RPMI7951 (cell line): ENCODE measurements around the gene PHYHD1. TPM values are rescaled to one million over a fixed set of nuclear protein-coding genes. Genes with fewer than 3 reads are reported as not detected.
A peak's percentile ranks its signal among the peaks of the same experiment; 100 is the strongest.

Experiments used
- DNase-seq: peaks from one replicate; pipeline ENCODE4 v3.0.0-alpha.2; 2012; ENCODE audit warnings: low read depth
- total RNA-seq: library from RNA; depleted of rRNA; stranded (reverse); fragments of >200 nt; shearing (Covaris generic); gene quantifications from 2 replicates; pipeline ENCODE4 v1.2.3, GENCODE V29; 2014; rRNA removed

Gene PHYHD1
- total RNA-seq, result 1.7 and 1.8 TPM in 2 replicates

DNA sequence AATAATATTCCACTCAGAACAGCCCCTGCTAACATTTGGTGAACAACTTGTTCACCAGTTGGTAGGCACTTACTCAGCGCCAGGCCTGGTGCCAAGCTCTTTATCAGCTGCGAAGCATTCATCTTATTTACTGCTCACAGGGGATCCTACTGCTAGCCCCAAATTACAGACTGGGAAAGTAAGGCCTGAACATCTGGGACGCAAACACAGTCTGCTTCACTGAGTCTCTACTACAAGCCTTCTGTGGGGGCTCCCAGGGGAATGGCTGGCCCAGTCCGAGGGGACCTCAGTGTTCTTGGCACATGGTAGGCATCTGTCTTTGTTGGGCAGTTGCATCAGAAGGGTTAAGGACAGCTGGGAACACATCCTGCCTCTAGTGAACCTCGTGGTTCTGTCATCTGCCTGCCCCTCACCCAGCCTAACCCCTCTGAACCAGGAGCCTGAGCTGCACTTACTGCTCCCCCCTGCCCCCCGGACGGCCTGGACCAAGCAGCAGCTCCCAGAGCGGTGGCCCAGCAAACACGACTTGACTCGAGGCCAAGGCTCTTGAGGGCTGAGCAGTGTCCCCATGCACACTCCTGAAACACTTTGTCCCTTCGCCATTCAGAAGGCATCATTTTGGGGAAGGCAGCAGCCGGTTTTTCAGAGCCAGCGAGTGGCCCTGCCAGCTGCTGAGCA, at the start of gene PHYHD1:
Gene PHYHD1, plus strand, starts transcription at position 602 of the 678 bp plus-strand sequence. CDS start 1,342 bp downstream, outside the sequence.
- peak; percentile 40 for DNase-seq

DNA sequence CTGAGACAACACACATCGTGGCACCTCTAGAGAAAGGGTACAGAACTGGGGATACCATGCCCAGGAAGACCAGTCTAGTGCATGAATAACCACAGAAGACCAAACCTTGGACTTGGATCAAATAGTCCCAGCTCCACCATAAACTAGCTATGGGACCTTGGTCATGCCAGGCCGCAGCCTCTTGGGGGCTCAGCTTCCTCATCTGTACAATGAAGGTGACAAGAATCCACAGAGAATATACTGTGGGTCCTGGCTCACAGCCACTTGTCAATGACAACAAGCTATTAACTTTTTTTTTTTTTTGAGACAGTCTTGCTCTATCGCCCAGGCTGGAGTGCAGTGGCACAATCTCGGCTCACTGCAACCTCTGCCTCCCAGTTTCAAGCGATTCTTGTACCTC, 42.9 kb upstream of the PHYHD1 start:
- DNase-seq, result no peak

GRCh38 chr9:128881884-128882676, 38.7 kb upstream of the PHYHD1 start, which contains the start of the genes KYAT1 and LRRC8A:
Gene KYAT1 (minus strand): TSS chr9:128881950. CDS start chr9:128845405, 36,545 bp downstream.
Gene LRRC8A (plus strand): TSS chr9:128882133. CDS start chr9:128907165, 25,032 bp downstream.
- peak; percentile 93 for DNase-seq

DNA sequence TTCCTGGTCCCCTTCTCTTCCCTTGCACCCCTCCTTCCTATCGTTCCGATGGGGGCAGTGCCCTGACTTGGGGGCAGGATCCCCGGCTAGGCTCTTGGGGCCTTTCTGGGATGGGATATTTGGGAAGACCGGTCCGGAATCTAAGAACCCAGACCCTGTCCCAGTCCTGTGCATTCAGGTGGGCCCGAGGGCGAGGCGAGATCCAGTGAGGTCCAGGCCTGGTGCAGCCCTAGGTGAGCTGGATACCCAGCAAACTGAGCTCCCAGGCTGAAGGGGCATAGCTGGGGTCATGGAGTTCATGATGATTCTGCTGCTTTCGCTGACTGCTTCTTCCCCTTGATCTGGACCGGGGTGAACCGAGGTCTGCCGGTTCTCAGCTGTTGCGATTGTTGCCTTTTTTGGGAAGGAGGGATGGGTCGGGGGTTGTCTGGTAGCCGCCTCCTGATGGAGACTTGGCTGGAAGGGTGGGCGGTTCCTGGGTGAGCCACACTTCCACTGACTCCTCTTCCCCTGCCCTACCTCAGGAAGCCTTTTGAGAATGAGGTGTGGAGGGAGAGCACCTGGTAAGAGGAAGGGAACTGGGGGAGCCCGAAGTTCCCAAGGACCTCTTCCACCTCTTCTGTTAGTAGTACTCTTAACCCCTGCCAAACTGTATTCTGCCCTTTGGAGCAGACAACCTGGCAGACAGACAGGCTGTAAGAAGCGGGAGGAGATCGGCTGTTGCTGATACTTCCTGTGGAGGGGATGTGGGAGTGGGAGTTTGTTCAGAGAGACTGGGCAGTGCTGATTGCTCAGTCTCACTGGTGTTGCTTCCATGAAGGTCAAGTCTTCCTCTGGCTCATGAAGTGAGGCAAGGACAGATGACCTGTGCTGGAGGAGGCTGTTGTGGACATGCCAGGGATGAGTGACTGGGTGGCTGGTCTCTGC, 37.8 kb upstream of the PHYHD1 start:
- peak; percentile 26 for DNase-seq

DNA sequence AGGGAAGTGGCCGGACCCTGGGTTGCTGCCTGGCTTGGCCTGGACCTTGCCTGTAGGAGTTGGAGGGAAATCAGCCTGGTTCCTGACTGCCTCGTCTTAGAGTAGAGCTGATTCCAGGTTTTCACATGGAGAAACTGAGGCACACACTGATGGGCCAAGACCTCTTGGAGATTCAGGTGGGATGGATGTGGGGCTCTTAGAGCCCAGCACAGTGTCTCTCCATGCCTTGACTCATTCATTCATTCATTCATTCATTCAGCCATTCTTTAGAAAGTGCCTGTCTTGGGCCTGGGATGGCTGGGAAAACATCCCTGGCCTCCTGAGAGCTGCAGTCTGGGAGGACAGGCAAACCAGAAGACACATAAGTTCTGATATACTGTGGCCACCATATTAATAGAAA, 36.6 kb upstream of the PHYHD1 start:
- no peak for DNase-seq

GRCh38 chr9:128885376-128885775, 35.4 kb upstream of the PHYHD1 start:
- DNase-seq, result no peak

DNA sequence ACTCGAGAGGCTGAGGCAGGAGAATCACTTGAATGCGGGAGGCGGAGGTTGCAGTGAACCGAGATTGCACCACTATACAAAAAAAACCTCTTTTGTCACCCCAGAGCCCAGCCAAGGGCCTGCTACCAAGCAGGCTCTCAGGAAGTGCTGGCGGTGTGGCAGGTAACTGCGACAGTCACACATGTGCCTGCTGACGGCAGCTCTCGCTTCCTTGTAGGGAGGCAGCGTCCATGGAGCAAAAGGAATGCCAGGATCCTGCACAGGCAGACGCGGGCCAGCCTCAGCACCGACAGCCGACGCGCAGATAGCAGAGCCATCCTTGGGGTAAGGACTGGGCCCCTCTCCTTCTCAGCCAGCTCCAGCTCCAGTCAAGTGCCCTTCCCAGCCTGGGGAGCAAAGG, 35.0 kb upstream of the PHYHD1 start:
- no peak for DNase-seq

- DNase-seq, result peak; percentile 58
These were observed 34.4 kb upstream of the PHYHD1 start for GRCh38 chr9:128886211-128886891.

GRCh38 chr9:128887049-128887448, 33.7 kb upstream of the PHYHD1 start:
- DNase-seq, result no peak

DNA sequence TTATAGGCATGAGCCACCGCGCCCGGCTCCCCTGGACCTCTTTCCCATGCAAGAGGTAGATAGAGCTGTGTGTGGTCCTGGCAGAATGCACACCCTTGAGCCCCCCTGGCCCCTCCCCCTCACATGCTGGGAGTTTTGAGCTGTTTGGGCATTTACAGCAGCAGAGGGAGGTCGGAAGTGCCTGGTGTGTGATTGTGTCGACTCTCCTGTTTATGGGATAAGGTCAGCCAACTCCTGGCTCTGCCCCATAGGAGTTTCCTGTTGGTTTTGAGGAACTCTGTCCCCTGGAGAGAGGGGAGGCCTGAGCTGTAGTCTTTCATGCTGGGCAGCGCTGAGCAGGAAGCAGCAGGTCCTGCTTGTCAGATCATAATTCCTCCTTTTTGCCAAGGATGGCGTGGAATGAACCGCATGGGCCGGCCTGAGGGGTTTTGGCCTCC, 32.9 kb upstream of the PHYHD1 start:
- DNase-seq, result no peak

DNA sequence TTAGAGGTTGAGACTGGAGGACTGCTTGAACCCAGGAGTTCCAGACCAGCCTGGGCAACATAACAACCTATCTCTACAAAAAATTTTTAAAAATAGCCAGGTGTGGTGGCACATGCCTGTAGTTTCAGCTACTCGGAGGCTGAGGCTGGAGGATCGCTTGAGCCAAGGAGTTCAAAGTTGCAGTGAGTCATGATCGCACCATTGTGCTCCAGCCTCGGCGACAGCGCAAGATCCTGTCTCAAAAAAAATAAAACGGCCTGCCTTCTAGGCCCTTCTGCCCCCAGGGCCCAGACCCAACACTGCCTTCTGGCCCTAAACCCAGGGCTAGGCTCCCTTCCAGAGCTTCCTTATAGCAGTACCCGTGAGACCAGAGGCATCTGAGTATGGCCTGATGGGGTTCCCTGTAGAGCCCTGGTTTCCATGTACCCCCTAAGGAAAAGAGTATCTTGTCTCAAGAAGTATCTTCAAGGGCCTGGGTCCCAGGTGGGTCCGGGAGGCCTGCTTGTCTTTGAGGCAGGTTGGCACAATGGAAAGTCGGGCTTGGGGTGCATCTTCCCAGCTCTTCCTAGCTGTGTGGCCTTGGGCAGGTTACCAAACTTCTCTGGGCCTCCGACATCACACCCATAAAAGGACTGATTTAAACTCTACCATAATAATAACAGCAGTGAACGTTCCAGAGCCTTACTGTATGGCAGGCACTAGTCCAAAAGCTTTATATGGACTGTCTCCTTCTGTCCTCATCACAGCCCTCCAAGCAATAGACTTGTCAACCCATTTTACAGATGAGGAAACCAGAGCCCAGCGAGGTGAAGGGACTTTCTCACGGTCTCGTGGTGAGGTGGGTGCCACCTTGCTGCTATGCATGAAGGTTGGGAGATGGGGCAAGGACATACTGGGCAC, 29.2 kb upstream of the PHYHD1 start:
- no peak for DNase-seq

- DNase-seq, result peak; percentile 89
These were observed 28.4 kb upstream of the PHYHD1 start for GRCh38 chr9:128892221-128892921.

DNA sequence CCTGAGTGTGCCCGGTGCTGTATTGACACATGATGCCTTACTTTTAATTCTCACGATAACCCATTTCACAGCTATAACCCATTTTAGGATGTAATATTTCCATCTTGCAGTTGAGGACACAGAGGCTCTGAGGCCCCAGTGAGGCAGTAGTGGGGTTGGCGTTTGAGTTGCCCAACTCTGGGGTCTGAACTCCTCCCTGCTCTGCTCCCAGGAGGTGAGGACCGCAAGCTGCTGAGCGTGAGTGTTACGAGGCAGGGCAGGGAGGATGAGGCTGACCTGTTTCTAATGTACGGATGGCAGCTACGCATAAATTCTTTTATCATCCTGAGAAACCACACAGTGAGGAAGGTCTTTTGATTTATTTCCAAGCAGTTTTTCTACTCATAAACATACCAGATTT, 27.4 kb upstream of the PHYHD1 start:
- no peak for DNase-seq

DNA sequence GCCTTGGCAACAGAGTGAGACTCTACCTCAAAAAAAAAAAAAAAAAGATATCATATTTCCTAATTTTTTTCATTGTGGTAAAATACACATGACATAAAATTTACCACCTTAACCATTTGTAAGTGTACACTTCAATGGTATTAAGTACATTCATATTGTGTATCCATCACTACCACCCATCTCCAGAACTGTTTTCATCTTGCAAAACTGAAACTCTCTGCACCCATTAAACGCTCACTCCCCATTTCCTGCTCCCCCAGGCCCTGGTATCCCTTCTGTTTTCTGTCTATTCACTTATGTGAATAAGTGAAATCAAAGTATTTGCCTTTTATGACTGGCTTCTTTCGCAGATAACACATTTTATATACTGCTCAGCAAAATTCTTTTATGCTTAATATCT, 26.0 kb upstream of the PHYHD1 start:
- DNase-seq, result no peak

- DNase-seq, result no peak
These were observed 25.2 kb upstream of the PHYHD1 start for GRCh38 chr9:128895556-128895955.

DNA sequence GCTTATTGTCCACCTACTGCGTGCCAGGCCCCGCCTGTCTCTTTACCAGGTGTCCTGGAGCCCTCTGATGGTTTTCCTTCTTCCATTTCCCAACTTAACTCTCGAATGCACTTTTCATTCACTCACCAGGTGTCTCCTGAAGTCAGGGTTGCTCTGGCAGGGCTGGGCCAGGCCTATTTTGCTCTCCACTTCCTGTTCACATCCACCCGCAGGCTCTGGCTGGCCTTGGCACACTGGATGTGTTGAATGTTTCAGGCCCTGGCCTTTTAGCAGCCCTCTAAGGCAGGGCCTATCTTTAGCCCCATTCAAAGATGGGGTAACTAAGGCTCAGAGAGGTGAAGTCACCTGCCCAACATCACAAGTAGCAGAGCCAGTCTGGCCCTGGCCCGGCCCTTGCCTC, 22.4 kb upstream of the PHYHD1 start:
- no peak for DNase-seq

DNA sequence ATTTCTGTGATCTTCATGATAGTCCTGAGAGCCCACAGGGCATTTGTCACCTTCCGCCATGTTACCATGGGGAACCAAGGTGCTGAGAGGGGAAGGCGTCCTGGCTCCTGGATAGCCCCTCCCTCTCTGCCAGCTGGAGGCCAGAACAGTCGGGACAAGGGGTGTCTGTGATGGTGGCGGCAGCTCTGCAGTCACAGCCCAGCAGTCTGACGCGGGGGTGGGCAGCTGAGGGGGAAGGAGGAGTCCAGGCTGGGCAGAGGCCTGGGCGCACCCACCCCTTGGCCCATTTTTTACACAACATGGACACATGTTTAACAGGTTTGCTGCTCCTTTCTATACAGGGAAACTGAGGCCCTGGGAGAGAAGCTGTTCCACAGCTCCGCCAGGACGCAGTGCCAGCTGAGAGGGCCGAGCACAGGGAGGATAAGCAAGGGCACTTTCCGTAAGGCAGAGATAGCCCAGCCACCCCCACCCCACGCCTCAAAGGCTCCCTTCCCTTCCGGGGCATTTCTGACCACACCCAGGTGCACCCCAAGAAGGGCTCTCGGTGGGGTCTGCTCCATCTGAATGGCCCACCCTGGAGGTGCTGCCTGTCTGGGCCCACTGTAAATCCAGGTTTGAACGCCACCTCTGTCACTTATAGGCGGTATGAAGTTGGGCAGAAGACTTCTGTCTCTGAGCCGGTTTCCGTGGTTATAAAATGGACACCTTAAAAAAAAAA, 21.8 kb upstream of the PHYHD1 start:
- no peak for DNase-seq

- DNase-seq, result no peak
These were observed 21.0 kb upstream of the PHYHD1 start for GRCh38 chr9:128899566-128900322.
